NCI-H226 (cell line): Measurements from ENCODE around the gene TEAD4.

Experiments
- DNase-seq: peaks from one replicate; pipeline ENCODE4 v3.0.0-alpha.2; 2015

The TEAD4 gene

GRCh38 chr12:3034067-3034750 is 75.0 kb downstream of the TEAD4 start:
- peak; percentile 42 for DNase-seq

DNA sequence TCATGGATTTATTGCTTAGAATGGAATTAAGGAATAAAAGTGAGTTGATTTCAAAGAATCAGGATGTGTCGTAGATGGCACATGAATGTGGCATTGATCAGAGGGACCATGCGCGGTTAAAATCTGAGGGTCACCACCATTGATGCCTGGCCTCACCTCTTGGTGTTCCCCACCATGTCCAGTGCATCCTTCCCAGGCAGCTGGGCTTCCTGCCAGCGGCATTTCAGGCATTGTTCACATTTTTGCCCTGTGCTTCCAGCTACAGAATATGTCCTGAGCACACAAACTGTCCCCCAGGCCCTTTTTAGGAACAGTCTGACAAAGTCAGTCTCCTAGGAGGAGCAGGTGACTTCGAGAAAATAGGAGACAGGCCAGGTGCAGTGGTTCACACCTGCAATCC is 76.0 kb downstream of the TEAD4 start:
- DNase-seq = no peak

DNA sequence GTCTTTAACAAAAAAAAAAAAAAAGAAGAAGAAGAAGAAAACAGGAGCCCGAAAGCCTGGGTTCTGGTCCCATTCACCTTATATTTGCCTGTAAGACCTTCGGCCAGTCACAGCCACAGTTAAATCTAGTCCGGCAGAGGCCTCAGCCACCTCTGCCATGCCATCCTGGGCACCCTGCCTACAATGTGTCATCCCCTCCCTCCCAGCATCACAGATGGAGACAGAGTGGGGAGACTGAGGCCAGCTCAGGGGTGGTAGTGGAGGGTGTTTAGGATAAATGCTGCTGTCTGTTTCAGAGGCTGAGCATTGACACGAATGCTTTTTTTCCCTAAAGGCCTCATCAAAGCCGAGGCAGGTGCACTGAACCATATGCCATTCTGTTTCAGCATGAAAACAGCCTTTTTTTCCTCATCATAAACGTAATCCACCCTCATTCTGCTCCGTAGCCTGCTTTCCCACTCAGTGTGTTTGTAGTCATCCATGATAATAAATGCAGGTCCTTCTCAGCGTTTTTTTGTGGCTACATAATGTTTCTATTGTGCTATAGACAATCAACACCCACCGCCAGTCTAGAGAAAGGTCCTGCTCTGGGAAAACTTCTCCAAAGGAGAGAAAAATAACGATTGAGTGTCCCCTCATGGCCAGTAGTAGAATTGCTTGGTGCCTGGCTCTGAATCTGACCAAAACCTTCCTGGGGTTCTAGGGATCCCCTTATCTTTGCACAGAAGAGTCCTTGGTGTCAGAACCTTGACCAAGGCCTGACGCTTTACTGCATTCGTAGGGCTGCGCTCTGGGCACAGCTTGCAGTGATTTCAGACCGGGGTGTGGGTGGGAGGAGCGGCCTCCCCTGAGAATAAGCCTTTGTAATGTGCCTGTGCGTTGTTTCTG is 76.9 kb downstream of the TEAD4 start:
- DNase-seq = no peak

GRCh38 chr12:3036901-3037600 is 77.9 kb downstream of the TEAD4 start:
- DNase-seq = no peak

GRCh38 chr12:3038166-3038565 is 79.0 kb downstream of the TEAD4 start:
- DNase-seq = no peak

GRCh38 chr12:3038926-3039510 is 79.8 kb downstream of the TEAD4 start:
- no peak for DNase-seq

DNA sequence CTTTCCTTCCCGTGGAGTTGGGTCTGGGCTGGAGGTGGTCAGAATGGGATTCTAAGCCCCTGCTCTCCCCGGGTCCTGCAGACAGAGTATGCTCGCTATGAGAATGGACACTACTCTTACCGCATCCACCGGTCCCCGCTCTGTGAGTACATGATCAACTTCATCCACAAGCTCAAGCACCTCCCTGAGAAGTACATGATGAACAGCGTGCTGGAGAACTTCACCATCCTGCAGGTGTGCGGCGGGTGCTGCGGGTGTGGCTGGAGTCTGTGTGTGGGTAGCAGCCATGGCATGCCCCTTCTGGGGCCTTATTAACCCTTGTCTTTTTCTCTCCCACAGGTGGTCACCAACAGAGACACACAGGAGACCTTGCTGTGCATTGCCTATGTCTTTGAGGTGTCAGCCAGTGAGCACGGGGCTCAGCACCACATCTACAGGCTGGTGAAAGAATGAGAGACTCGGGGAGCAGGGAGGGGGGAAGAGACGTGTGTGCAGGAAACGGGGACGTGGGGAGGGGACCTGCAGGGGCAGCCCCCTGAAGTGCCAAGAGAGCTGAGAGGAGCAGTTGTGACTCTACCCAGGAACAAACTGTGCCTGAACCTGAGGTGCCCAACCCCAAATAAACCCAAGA is 80.9 kb downstream of the TEAD4 start:
- DNase-seq = no peak

- no peak for DNase-seq
Observed at GRCh38 chr12:3040663-3041544, 81.7 kb downstream of the TEAD4 start.

GRCh38 chr12:3041558-3042164 is 82.5 kb downstream of the TEAD4 start:
- DNase-seq = peak; percentile 72

GRCh38 chr12:3042394-3042793 is 83.2 kb downstream of the TEAD4 start:
- no peak for DNase-seq

DNA sequence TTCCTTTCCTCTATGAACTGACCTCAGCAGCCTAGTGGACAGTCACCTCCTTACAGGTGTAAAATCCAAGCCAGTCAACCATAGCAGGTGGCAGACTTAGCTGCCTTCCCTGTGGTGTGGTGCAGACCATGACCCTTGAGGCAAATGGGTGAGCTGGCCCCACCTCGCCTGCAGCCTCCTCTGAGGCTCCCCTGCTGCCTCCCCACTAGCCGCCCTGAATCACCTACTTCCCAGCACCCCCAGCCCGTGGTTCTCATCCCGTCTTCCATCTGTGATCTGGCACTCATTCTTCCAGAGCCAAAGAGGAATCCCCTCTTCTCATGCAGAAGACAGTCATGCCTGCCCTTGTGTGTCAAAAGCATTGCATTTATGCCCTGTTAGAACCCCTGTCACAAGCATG is 83.6 kb downstream of the TEAD4 start:
- DNase-seq = no peak

DNA sequence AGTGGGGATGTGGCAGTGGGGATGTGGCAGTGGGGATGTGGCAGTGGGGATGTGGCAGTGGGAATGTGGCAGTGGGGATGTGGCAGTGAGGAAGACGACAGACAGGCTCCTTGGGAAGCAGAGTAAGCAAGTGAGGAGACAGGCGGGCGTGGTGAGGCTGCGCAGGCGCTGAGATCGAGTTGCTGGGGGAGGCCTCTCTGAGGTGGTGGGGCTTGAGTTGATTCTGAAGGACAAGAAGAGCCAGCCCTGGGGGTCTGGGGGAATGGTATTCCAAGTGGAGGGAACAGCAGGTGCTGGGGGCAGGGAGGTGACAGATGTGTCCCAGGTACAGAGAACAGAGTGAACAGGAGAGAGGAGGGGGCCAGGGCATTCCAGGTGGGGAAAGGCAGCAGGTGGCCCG is 84.2 kb downstream of the TEAD4 start:
- DNase-seq = no peak

DNA sequence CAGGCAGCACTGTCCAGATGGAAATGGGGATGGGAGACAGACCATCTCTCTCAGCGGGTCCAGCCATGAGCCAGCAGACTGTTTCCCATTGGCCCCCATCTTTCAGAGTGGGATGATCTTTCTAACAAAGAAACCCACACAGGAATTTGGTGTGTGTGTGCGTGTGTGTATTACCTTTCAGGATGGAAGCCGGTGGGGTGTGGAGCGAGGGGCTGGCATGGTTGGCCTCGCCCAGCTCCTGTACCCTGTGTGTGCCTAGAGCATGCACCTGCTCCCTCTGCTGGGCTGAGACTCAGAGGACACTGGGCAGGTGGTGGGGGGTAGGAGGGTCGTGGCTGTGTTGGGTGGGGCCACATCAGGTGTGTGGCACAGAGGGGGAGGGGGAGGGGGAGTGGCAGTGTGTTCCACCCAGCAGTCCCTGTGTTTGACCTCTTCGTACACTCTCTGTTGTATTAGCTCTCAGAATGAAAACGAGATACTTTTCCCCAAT is 85.0 kb downstream of the TEAD4 start:
- DNase-seq = no peak

DNA sequence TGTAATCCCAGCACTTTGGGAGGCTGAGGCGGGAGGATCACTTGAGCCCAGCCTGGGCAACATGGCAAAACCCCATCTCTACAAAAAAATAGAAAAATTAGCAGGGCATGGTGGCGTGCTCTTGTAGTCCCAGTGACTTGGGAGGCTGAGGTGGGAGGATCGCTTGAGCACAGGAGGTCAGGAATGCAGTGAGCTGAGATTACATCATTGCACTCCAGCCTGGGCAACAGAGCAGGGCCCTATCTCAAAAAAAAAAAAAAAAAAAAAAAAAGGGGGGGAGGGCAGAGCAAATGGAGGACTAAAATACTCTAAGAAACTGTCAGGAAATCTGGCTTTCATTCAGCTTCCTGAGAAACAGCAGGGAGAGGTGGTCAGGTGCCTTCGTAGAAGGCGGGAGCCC is 86.3 kb downstream of the TEAD4 start:
- peak; percentile 20 for DNase-seq

- no peak for DNase-seq
Observed at GRCh38 chr12:3045989-3046388, 86.8 kb downstream of the TEAD4 start.

DNA sequence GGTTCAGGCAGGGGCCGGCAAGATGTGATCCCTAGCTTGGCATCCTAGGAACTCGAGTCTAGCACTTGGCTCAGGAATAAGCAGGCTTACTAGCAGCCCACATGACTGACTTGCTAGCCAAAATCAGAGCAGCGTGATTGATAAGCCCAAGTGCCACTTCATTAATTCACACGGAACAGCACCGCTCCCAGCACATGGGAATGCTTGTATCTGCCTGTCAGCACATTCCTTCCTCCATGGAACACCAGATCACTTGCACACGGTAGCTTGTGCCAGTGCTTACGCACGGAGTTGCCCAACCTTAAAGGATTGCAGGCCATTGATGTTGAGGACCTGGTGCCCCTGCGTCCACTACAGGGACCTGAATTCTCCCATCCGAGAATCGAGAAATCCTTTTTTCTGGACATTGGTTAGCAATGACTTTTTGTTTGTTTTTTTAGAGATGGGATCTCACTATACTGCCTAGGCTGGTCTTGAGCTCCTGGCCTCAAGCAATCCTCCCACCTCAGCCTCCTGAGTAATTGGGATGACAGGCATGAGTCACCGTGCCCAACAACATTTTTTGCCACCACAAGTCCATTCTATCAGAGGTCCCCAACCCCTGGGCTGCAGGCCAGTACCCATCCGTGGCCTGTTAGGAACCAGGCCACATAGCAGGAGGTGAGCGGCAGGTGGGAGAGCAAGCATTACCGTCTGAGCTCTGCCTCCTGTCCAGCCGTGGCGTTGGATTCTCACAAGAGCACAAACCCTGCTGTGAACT is 87.4 kb downstream of the TEAD4 start:
- peak; percentile 13 for DNase-seq

DNA sequence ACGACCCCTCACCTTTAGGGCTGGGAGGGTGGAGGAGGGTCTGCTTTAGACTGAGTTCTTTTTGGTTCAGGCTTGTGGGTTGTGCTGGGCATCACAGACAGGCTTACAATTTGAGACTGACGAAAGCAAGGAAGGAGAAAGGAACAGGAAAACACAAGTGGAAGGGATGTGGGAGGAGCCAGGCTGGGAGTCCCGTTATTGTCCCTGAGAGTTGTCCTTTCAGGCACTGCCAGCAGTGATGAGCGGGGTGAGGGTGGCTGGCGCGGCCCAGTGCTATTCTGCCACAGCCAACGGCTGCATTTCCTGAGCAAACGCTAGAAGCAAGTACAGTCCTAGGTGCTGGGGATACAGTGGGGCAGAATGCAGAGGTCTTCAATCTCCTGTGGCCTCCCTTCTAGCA is 88.8 kb downstream of the TEAD4 start:
- DNase-seq = no peak

GRCh38 chr12:3048540-3048939 is 89.3 kb downstream of the TEAD4 start:
- DNase-seq = no peak

GRCh38 chr12:3049176-3049575 is 90.0 kb downstream of the TEAD4 start:
- DNase-seq = no peak

DNA sequence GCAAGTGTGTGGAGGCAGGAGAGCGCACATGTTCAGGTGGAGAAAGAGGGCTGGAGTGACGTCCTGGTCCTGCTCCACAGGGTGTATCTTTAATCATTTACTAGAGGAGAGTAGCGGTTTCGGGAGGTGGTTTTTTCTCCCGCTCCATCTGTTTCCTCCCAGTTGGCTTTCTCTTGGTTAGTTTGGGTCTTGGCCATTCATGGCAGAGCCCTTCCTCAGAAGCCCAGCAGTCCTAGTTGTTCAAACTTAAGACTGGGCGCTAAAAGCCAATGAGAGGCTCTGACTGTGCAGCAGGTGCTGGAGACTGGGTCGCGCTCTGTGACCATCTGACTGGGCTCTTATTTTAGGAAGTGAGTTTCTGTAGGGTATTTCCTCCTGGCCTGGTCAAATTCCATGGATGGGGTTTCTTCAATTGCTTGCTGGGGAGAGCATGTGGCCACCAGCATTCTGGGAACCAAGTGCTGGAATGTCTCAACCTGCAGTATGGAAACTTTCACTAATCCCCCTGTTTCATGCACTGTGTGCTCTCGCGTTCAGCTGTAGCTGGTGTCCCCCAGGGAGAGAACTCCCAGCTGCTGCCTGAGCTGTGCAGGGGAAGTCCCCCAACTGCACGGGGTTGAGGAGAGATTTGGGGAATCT is 90.5 kb downstream of the TEAD4 start:
- no peak for DNase-seq
